ENCODE results near the gene AKR1C3.
"Not testable (repeated sequence)": the region's sequence is repeated elsewhere in the genome, so short reads cannot be mapped to it uniquely, and the experiment has no call there.

The AKR1C3 gene

DNA sequence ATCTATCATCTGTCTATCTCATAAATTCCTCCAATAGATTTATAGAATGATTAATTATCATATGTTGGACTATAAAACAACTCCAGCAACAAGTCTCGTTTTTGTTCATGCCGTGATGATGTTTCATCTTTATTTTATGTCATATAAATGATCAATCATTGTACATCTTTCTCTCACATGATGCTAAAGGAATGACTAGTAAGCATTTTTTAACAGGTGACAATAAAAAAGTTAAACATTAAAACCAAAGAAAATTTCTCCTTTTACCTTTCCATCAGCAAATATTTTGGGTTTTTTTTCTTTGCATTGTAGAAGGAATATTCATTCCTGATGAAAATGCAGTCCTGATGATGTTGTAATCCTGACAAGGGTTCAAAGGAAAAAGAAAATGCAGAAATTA is 41.4 kb downstream of the AKR1C3 start:
- Histone ChIP-seq H3K4me3 (no peak overlapping the region), H3K36me3 (replicated peaks) (no peaks in the 10 kb centered on the region), H3K9me3 (no peaks in the 10 kb centered on the region), H3K4me1 (no peaks in the 10 kb centered on the region), H3K27me3 (ENCODE audit: low read depth) (no peaks in the 10 kb centered on the region)
- DNase-seq (ENCODE audit: low spot score in 2 of 2) = no peak
- in situ Hi-C loops (cut with MboI; ENCODE audit: low sequenced_read_pairs) = no loop called here

DNA sequence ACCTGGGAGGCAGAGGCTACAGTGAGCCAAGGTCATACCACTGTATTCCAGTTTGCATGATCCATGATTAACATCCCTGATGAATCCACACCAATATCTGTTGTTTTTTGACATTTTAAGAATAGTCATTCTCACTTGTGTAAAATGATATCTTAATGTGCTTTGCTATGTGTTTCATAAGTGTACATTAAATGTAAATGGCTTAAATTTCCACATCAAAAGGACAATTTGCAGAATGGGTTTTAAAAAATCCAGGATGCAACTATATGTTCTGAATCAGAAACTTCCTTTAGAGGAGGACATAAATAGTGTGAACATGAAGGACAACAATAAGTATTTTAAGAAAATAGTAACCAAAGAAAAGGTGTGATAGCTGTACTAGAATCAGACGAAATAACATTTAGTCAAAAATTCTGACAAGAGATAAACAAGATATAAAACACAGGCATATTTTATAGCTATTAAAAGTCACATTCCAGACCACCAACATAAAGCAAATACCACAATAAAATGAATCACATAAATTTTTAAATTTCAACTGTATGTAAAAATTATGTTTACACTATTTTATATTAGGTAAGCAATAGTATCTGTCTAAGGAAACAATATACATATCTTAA is 42.4 kb downstream of the AKR1C3 start:
- no peak for DNase-seq (ENCODE audit: low spot score in 2 of 2)
- no peaks in the 10 kb centered on the region for H3K27me3 ChIP-seq (ENCODE audit: low read depth)
- in situ Hi-C loops (cut with MboI; ENCODE audit: low sequenced_read_pairs) = no loop called here

DNA sequence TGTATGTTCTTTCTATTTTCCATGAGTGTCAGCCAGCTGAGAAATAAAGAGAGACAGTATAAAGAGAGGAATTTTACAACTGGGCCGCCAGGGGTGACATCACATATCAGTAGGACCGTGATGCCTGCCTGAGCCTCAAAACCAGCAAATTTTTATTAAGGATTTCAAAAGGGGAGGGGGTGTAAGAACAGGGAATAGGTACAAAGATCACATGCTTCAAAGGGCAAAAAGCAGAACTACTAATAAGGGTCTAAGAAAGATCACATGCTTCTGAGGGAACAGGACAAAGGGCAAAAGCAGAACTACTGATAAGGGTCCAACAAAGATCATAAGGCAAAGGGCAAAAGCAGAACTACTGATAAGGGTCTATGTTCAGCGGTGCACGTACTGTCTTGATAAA is 43.5 kb downstream of the AKR1C3 start:
- H3K36me3 ChIP-seq (replicated peaks); H3K27me3 ChIP-seq (ENCODE audit: low read depth); H3K4me3 ChIP-seq; H3K4me1 ChIP-seq; H3K9me3 ChIP-seq; DNase-seq (ENCODE audit: low spot score in 2 of 2); in situ Hi-C loops (cut with MboI; ENCODE audit: low sequenced_read_pairs): not testable (repeated sequence)

More for the DNA sequence above, 42.4 kb downstream of the AKR1C3 start:
- Histone ChIP-seq H3K4me1 (no peaks in the 10 kb centered on the region), H3K9me3 (no peaks in the 10 kb centered on the region), H3K4me3 (no peak overlapping the region), H3K36me3 (replicated peaks) (no peaks in the 10 kb centered on the region)

DNA sequence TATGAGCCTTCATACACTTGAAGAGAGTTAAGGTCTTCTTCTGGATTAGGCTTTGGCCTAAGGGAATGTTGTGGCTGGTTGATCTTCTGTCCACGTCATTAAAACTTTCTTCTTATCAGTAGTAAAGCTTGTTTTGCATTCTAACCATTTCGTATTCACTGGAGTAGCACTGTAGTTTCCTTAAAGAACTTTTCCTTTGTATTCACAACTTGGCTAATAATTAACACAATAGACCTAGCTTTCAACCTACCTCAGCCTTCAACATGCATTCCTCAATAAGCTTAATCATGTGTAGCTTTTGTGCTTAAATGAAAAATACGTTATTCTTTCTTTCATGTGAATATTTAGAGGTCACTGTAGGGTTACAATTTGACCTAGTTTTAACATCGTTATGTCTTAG is 48.0 kb downstream of the AKR1C3 start:
- no peaks in the 10 kb centered on the region for H3K27me3 ChIP-seq (ENCODE audit: low read depth)
- H3K9me3 ChIP-seq = no peaks in the 10 kb centered on the region
- H3K4me1 ChIP-seq = no peaks in the 10 kb centered on the region
- H3K4me3 ChIP-seq = no peak overlapping the region
- in situ Hi-C loops (cut with MboI; ENCODE audit: low sequenced_read_pairs) = no loop called here
- no peaks in the 10 kb centered on the region for H3K36me3 ChIP-seq (replicated peaks)
- no peak for DNase-seq (ENCODE audit: low spot score in 2 of 2)

DNA sequence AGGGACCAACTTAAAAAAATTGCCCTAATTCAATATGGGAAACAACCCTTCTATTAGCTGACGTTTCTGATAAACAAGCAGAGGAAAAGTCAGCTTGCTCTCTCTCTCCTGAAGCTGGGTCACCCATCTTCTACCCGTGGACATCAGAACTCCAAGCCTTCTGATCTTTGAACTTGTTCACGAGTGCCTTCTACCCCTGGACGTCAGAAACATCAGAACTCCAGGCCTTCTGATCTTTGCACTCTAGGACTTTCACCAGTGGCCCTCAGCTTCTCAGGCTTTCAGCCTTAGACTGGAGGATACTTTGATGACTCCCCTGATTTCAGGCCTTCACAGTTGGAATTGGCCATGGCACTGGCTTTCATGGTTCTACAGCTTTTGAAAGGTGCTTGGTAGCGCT is 48.9 kb downstream of the AKR1C3 start:
- H3K9me3 ChIP-seq = no peaks in the 10 kb centered on the region

DNA sequence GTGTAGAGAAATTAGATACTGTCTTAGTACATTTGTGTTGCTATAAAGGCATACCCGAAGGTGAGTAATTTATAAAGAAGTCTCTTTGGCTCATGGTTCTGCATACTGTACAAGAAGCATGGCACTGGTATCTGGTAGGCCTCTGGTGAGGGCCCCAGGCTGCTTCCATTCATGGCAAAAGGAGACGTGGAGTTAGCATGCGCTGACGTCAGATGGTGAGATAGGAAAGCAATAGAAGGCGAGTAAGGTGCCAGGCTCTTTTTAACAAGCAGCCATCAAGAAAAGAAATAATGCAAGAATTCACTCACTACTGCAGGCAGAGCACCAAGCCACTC is 52.7 kb downstream of the AKR1C3 start:
- no peak overlapping the region for H3K4me3 ChIP-seq
- no peaks in the 10 kb centered on the region for H3K4me1 ChIP-seq
- in situ Hi-C loops (cut with MboI; ENCODE audit: low sequenced_read_pairs) = no loop called here
- H3K36me3 ChIP-seq (replicated peaks) = no peaks in the 10 kb centered on the region
- H3K9me3 ChIP-seq = no peaks in the 10 kb centered on the region
- no peak for DNase-seq (ENCODE audit: low spot score in 2 of 2)
- H3K27me3 ChIP-seq (ENCODE audit: low read depth) = no peaks in the 10 kb centered on the region

More for the DNA sequence above, 48.9 kb downstream of the AKR1C3 start:
- no peak for DNase-seq (ENCODE audit: low spot score in 2 of 2)
- in situ Hi-C loops (cut with MboI; ENCODE audit: low sequenced_read_pairs) = no loop called here
- Histone ChIP-seq H3K27me3 (ENCODE audit: low read depth) (no peaks in the 10 kb centered on the region), H3K36me3 (replicated peaks) (no peaks in the 10 kb centered on the region), H3K4me1 (no peaks in the 10 kb centered on the region), H3K4me3 (no peak overlapping the region)

DNA sequence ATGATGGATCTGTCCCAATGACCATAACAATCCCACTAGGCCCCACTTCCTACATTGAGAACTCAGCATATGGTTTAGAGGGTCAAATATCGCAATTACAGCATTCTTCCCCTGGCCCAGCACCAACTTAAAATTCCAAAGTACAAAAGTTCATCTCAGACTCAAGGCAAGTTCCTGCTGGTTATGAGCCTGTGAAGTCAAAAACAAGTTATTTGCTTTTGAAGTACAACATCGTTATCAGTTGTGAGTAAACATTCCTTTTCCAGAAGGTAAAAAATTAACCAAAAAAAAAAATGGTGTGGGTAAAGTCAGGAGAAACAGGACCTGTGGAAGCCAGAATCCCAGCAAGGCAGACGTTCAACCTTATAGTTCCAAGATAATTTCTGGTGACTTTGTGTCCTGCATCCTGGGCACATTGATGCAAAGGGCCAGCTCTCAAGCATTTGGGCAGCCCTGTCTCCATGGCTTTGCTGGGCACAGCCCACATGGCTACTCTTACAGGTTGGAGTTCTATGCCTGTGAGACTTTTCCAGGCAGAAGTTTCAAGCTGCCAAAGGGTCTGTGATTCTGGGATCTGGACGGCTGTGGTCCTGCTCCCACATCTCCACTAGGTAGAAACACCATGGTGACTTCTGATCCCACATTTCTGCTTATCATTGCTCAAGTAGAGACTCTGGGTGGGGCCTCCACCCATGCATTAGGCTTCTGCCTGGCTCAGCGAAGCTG is 53.2 kb downstream of the AKR1C3 start:
- Histone ChIP-seq H3K4me3 (no peak overlapping the region), H3K27me3 (ENCODE audit: low read depth) (no peaks in the 10 kb centered on the region), H3K4me1 (no peaks in the 10 kb centered on the region), H3K9me3 (no peaks in the 10 kb centered on the region), H3K36me3 (replicated peaks) (no peaks in the 10 kb centered on the region)
- DNase-seq (ENCODE audit: low spot score in 2 of 2) = no peak
- in situ Hi-C loops (cut with MboI; ENCODE audit: low sequenced_read_pairs) = no loop called here

DNA sequence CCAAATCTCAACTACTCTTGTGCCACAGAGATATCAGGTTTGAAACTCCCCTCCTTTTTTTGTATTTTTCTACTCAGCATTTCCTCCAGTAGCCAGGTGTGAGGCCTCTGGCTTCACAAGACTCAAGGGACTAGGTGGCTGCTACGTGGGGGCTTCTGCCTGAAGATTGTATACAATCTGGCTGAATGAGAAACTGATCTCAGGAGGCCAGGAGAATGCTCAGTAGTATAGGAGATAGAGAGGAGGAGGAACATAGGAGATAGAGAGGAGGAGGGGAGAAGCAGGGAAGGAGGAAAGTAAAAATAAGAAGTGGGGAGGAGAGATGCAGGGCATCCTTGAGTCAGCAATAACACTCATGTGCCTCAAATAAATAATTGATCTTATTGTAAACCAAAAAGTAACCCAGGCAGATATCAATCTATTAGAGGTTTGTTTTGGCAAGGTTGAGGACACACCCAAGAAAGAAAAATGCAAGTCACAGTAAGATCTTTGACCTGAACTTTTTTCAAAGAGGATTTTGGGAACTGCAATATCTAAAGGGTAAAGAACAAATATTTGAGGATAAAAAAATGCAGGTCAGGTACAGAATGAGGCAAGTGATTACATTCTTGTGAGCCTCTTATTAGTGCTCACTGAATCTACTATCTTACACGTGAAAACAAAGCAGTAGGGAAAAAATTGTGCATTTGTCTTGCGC is 53.9 kb downstream of the AKR1C3 start:
- in situ Hi-C loops (cut with MboI; ENCODE audit: low sequenced_read_pairs) = no loop called here
- H3K36me3 ChIP-seq (replicated peaks) = no peaks in the 10 kb centered on the region
- DNase-seq (ENCODE audit: low spot score in 2 of 2) = no peak
- H3K4me3 ChIP-seq = no peak overlapping the region
- H3K9me3 ChIP-seq = no peaks in the 10 kb centered on the region
- H3K27me3 ChIP-seq (ENCODE audit: low read depth) = no peaks in the 10 kb centered on the region
- H3K4me1 ChIP-seq = no peaks in the 10 kb centered on the region

DNA sequence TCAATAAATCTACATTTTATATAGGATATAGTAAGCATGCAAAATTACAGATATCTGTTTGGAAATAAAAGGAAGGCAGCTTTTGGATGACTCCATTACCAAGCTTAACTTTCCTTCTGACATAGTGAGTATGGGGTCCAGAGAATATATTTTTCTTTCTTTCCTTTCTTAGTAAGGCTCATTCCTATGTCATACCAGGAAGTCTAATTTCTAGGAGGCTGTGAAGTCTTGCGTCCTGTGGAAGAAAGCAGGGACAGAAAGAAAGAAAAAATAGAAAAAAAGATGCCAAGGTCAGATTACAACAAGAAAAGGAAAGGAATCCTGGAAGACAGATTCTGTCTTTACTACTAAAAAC is 54.4 kb downstream of the AKR1C3 start:
- Histone ChIP-seq H3K36me3 (replicated peaks) (no peaks in the 10 kb centered on the region), H3K4me3 (no peak overlapping the region), H3K9me3 (no peaks in the 10 kb centered on the region), H3K27me3 (ENCODE audit: low read depth) (no peaks in the 10 kb centered on the region), H3K4me1 (no peaks in the 10 kb centered on the region)
- in situ Hi-C loops (cut with MboI; ENCODE audit: low sequenced_read_pairs) = no loop called here
- DNase-seq (ENCODE audit: low spot score in 2 of 2) = no peak

DNA sequence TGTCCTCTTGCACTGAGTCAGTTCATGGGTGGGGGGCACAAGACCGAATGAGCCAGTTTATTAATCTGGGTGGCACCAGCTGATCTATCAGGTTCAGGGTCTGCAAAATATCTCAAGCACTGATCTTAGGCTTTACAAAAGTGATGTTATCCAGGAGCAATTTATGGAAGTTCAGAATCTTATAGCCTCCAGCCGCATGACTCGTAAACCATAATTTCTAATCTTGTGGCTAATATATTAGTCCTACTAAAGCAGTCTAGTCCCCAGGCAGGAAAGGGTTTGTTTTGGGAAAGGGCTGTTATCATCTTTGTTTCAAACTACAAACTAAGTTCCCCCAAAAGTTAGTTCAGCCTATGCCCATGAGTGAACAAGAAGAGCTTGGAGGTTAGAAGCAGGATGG is 56.9 kb downstream of the AKR1C3 start:
- no peaks in the 10 kb centered on the region for H3K27me3 ChIP-seq (ENCODE audit: low read depth)
- H3K4me3 ChIP-seq = no peak overlapping the region
- no peaks in the 10 kb centered on the region for H3K9me3 ChIP-seq
- no peak for DNase-seq (ENCODE audit: low spot score in 2 of 2)
- H3K36me3 ChIP-seq (replicated peaks) = no peaks in the 10 kb centered on the region
- no peaks in the 10 kb centered on the region for H3K4me1 ChIP-seq
- in situ Hi-C loops (cut with MboI; ENCODE audit: low sequenced_read_pairs) = no loop called here

DNA sequence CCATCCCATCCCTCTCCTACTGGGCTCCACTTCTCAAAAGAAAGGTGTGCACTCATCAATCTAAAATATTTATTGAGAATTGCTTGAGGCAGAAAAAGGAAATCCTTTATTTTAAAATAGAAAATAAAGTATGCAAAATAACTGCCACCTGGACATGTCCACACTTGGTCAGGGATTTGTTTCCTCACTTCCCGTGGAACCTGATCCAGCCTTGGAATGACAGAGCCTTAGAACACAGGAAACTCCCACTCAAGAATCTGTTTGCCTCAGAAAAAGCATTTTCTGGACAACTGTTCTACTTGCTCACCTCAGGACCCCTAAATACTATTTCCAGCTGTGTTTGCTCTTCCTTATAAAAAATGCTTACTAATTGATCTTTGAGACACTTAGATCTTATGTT is 61.7 kb downstream of the AKR1C3 start:
- Histone ChIP-seq H3K4me1 (no peaks in the 10 kb centered on the region), H3K4me3 (no peak overlapping the region), H3K36me3 (replicated peaks) (no peaks in the 10 kb centered on the region), H3K27me3 (ENCODE audit: low read depth) (no peaks in the 10 kb centered on the region), H3K9me3 (no peaks in the 10 kb centered on the region)
- DNase-seq (ENCODE audit: low spot score in 2 of 2) = no peak
- in situ Hi-C loops (cut with MboI; ENCODE audit: low sequenced_read_pairs) = no loop called here
